Measurements from ENCODE around the gene DNAH17.

DNAH17 gene

DNA sequence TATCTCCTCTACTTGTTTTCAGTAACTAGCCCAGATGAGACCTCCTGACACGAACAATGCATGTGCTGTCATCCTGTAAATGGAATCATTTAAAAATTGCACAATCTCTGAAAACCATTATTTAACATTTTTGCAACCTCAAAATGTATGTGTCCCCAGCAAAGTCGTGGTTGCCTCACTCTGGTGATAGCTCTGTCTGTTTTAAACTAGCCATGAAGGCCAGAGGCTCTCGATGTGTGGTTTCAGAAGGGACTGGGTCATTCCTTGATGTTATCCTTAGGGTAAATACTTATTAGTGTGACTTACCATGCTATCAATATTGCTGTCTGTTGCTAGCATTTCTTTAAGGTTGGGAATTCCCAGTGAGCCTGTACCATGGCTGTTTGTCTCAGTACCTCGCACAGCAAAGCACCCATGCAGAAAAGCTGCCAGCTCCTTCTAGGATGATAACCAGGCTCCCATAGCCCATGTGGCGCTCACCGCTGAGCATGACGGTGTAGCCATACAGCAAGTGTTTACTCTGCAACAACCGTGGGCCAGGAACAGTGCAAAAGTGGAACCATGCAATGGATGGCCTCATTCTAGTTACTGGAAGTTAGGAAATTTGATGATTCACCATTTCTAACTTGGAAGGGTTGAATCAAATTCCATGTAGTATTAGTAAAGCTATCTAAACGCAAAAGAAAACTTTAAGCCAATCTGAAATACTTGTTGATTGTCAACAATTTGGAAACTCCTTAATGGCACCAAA lies 201.6 kb downstream of the DNAH17 start:
- Histone ChIP-seq H3K4me3 (ENCODE audit: low read depth, low read length) (no peak overlapping the region), H3K27me3 (no peaks in the 10 kb centered on the region), H3K36me3 (no peaks in the 10 kb centered on the region), H3K9me3 (no peaks in the 10 kb centered on the region), H3K4me1 (no peaks in the 10 kb centered on the region)
- TF ChIP-seq, protein P1, sequence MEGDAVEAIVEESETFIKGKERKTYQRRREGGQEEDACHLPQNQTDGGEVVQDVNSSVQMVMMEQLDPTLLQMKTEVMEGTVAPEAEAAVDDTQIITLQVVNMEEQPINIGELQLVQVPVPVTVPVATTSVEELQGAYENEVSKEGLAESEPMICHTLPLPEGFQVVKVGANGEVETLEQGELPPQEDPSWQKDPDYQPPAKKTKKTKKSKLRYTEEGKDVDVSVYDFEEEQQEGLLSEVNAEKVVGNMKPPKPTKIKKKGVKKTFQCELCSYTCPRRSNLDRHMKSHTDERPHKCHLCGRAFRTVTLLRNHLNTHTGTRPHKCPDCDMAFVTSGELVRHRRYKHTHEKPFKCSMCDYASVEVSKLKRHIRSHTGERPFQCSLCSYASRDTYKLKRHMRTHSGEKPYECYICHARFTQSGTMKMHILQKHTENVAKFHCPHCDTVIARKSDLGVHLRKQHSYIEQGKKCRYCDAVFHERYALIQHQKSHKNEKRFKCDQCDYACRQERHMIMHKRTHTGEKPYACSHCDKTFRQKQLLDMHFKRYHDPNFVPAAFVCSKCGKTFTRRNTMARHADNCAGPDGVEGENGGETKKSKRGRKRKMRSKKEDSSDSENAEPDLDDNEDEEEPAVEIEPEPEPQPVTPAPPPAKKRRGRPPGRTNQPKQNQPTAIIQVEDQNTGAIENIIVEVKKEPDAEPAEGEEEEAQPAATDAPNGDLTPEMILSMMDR (IDR thresholded peaks at IDR 0.05; ENCODE audit: low read depth, low read length) = no peak
- no peak for DNase-seq

DNA sequence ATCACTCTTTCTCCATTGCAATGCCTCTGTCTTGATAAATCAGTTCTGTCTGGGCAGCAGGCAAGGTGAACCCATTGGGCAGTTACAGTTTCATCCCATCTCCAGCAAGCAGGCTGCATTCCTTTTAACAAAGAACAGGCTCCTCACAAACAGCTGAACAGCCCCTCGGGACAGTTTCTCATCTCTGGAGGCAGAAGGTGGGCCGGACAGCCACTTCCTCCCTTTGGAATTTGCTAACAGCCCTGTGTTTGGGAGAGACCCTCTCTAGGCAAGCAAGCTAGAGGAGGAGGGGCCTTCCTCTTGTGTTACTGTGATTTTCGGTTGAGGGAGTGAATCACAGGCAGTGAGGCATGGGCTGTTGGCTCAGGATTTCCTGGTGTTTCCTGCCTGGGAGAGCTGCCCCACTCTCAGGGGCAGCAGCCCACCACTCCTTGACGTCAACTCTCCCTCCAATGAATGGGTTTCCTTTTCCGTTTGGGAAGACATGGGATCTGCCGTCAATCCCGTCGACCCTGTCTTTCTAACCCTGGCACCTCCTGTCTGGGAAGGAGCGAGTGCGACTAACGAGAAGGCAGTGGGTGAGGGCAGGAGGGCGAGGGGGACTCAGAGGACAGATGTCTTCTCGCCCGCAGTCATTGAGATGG lies 202.4 kb downstream of the DNAH17 start:
- H3K4me3 ChIP-seq (ENCODE audit: low read depth, low read length) = no peak overlapping the region
- H3K9me3 ChIP-seq = no peaks in the 10 kb centered on the region
- H3K4me1 ChIP-seq = peaks cover 2% of the 10 kb centered on the region
- TF ChIP-seq, protein P1 (IDR thresholded peaks at IDR 0.05; ENCODE audit: low read depth, low read length) = no peak
- no peak for DNase-seq
- no peaks in the 10 kb centered on the region for H3K36me3 ChIP-seq
- H3K27me3 ChIP-seq = no peaks in the 10 kb centered on the region

DNA sequence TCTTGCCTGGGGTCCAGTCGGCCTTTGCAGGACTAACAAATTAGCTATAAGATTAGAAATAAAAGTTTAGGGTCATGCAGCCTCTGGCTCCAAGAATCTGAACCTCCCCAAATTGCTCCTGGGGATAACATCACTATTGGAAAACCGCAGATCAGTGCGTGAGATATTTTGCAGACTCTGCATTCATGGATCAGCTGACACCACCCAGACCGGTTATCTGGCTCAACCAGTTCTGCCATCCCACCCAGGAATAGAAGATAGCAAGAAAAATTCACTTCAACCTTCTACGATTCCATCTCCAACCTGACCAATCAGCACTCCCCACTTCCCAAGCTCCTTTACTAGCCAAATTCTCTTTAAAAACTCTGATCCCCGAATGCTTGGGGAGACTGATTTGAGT lies 203.0 kb downstream of the DNAH17 start:
- peaks cover 6% of the 10 kb centered on the region for H3K4me1 ChIP-seq
- no peaks in the 10 kb centered on the region for H3K9me3 ChIP-seq
- no peaks in the 10 kb centered on the region for H3K27me3 ChIP-seq
- no peaks in the 10 kb centered on the region for H3K36me3 ChIP-seq
- no peak for DNase-seq
- no peak overlapping the region for H3K4me3 ChIP-seq (ENCODE audit: low read depth, low read length)
- TF ChIP-seq, protein P1 (IDR thresholded peaks at IDR 0.05; ENCODE audit: low read depth, low read length) = no peak
